Mesothelial cell of epicardium (in vitro differentiated cells): ENCODE measurements around the gene JAML. TPM values are rescaled to one million over a fixed set of nuclear protein-coding genes. Genes with fewer than 3 reads are reported as not detected.
A peak's percentile ranks its signal among the peaks of the same experiment; 100 is the strongest.
"Not testable (repeated sequence)": the region's sequence is repeated elsewhere in the genome, so short reads cannot be mapped to it uniquely, and the experiment has no call there.

Experiments
- DNase-seq, 2 experiments: peaks; one replicate each; pipeline ENCODE4 v3.0.0; 2021; ENCODE audit warnings: low spot score in 2 of 2; ENCODE audit not compliant: unreplicated experiment in 2 of 2
- H3K27ac Mint-ChIP-seq: 2 replicates; pipeline ENCODE4 v1.8.0; 2021; ENCODE audit warnings: mixed read lengths
- H3K27me3 Mint-ChIP-seq: 2 replicates; pipeline ENCODE4 v1.8.0; 2021; ENCODE audit warnings: low read depth, mixed read lengths
- H3K36me3 Mint-ChIP-seq: 2 replicates; pipeline ENCODE4 v1.8.0; 2021; ENCODE audit warnings: mixed read lengths
- H3K4me1 Mint-ChIP-seq: 2 replicates; pipeline ENCODE4 v1.8.0; 2021; ENCODE audit warnings: mixed read lengths
- H3K4me3 Mint-ChIP-seq: 2 replicates; pipeline ENCODE4 v1.8.0; 2021; ENCODE audit warnings: mild to moderate bottlenecking, moderate library complexity, mixed read lengths
- H3K9me3 Mint-ChIP-seq: 2 replicates; pipeline ENCODE4 v1.8.0; 2021; ENCODE audit warnings: mixed read lengths
- CTCF ChIP-seq: fragments of 200-600 bp; sonication (generic); IDR thresholded peaks from one replicate; pipeline ENCODE4 v1.5.0; 2021; ENCODE audit warnings: antibody characterized with exemption; ENCODE audit not compliant: unreplicated experiment
- total RNA-seq: library from RNA; stranded (reverse); gene quantifications from 3 replicates; pipeline ENCODE4 v1.2.1, GENCODE V29; 2021

The JAML gene
- total RNA-seq, 1 donor from 2014 or later: not detected

GRCh38 chr11:118193910-118194566 is 30.8 kb downstream of the JAML start:
- H3K9me3 Mint-ChIP-seq: peaks cover 9% of the 10 kb centered on the region
- H3K4me1 Mint-ChIP-seq: peaks cover 13% of the 10 kb centered on the region
- TF ChIP-seq CTCF: no peak
- H3K4me3 Mint-ChIP-seq: no peak overlapping the region
- no peak for DNase-seq
- no peaks in the 10 kb centered on the region for H3K36me3 Mint-ChIP-seq
- no peak overlapping the region for H3K27ac Mint-ChIP-seq
- H3K27me3 Mint-ChIP-seq: peaks cover 30% of the 10 kb centered on the region

GRCh38 chr11:118192817-118193216 is 32.0 kb downstream of the JAML start:
- H3K4me3 Mint-ChIP-seq, DNase-seq, H3K4me1 Mint-ChIP-seq, H3K36me3 Mint-ChIP-seq, H3K27ac Mint-ChIP-seq, H3K9me3 Mint-ChIP-seq: not testable (repeated sequence)
- peaks cover 38% of the 10 kb centered on the region for H3K27me3 Mint-ChIP-seq

DNA sequence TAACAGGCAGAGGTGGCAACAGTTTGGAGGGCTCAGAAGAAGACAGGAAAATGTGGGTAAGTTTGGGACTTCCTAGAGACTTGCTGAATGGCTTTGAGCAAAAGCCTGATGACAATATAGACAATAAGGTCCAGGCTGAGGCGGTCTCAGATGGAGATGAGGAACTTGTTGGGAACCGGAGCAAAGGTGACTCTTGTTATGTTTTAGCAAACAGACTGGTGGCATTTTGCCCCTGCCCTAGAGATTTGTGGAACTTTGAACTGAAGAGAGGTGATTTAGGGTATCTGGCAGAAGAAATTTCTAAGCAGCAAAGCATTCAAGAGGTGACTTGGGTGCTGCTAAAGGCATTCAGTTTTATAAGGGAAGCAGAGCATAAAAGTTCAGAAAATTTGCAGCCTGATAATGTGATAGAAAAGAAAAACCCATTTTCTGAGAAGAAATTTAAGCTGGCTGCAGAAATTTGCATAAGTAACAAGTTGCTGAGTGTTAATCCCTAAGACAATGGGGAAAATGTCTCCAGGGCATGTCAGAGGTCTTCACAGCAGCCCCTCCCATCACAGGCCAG is 33.8 kb downstream of the JAML start:
- not testable (repeated sequence) for H3K36me3 Mint-ChIP-seq, DNase-seq, H3K4me3 Mint-ChIP-seq, H3K4me1 Mint-ChIP-seq, H3K9me3 Mint-ChIP-seq, H3K27ac Mint-ChIP-seq
- peaks cover 43% of the 10 kb centered on the region for H3K27me3 Mint-ChIP-seq

DNA sequence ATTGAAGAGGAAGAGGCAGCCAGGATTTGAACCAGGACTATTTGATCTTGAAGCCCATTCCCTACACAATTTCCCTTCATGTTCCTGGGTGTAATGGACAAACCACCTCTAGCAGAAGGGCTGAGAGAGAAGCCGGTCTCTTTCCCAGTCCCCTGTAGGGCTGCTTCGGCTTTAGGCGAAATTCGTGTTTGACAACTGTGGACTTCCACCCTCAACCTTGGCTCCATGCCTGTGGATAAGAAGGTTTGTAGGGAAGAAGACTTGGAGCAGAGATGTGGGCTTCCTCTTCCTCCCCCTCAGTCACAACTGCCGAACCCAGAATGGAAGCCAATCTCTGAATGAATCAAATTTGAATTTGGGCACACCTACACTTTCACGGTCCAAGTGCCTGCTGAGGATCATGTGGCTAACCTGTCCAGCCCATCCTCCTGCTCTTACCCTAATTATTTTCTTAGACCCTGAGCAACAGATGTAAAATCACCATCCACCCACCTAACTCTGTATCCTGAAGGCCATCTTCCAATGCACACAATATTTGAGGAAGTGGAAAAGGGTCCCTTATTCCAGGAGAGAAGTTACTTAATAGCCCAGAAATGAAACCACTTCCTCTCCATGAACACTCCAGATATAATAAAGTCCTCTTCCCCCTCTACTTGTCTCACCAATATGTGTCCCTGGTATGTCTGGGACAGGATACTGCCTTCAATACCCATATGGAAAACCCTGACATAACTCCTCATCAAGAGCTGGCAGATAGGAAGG is 38.3 kb downstream of the JAML start:
- Mint-ChIP-seq H3K4me1 (no peaks in the 10 kb centered on the region), H3K27ac (no peak overlapping the region), H3K9me3 (peaks cover 4% of the 10 kb centered on the region), H3K4me3 (no peak overlapping the region), H3K36me3 (no peaks in the 10 kb centered on the region), H3K27me3 (peaks cover 60% of the 10 kb centered on the region)
- DNase-seq: no peak
- TF ChIP-seq CTCF: no peak

GRCh38 chr11:118184784-118185579 is 39.8 kb downstream of the JAML start:
- Mint-ChIP-seq H3K9me3 (no peaks in the 10 kb centered on the region), H3K4me1 (peaks cover 7% of the 10 kb centered on the region), H3K4me3 (no peak overlapping the region), H3K36me3 (no peaks in the 10 kb centered on the region), H3K27me3 (peaks cover 53% of the 10 kb centered on the region), H3K27ac (no peak overlapping the region)
- no peak for TF ChIP-seq CTCF
- no peak for DNase-seq

GRCh38 chr11:118183691-118184090 is 41.1 kb downstream of the JAML start:
- not testable (repeated sequence) for DNase-seq, H3K27ac Mint-ChIP-seq, H3K36me3 Mint-ChIP-seq, H3K4me3 Mint-ChIP-seq, H3K9me3 Mint-ChIP-seq
- peaks cover 42% of the 10 kb centered on the region for H3K27me3 Mint-ChIP-seq
- H3K4me1 Mint-ChIP-seq: peaks cover 11% of the 10 kb centered on the region

GRCh38 chr11:118180300-118180703 is 44.5 kb downstream of the JAML start:
- no peak for TF ChIP-seq CTCF
- Mint-ChIP-seq H3K27me3 (peaks cover 26% of the 10 kb centered on the region), H3K4me3 (peak overlapping the region; percentile 46), H3K27ac (no peak overlapping the region), H3K9me3 (no peaks in the 10 kb centered on the region), H3K36me3 (no peaks in the 10 kb centered on the region), H3K4me1 (peaks cover 24% of the 10 kb centered on the region)
- DNase-seq: peak in 1 of 2 experiments; percentile 58
